Epithelial cell of proximal tubule (primary cell): ENCODE data around the gene CFAP70. TPM values are rescaled to one million over a fixed set of nuclear protein-coding genes. Genes with fewer than 3 reads are reported as not detected.

Source experiments
- DNase-seq: peaks from one replicate; pipeline ENCODE4 v3.0.0-alpha.2; 2011; ENCODE audit warnings: low read depth
- H3K4me3 ChIP-seq: 2 replicates; pipeline ENCODE4 v1.5.1; 2011; ENCODE audit warnings: low read depth, mild to moderate bottlenecking, low read length
- total RNA-seq: library from RNA; depleted of rRNA; stranded (reverse); fragments of >200 nt; gene quantifications from 2 replicates; pipeline ENCODE4 v1.2.3, GENCODE V29; 2015
- TF ChIP-seq, protein P1 (sequence below): conservative IDR thresholded peaks from 2 replicates; pipeline ENCODE4 v1.5.1; 2012; ENCODE audit warnings: low read depth, mild to moderate bottlenecking, low read length

Gene CFAP70
- total RNA-seq, 1 donor from 2014 or later, result 0.98 TPM

GRCh38 chr10:73246322-73246645 is 112.4 kb downstream of the CFAP70 start:
- TF ChIP-seq, protein P1, sequence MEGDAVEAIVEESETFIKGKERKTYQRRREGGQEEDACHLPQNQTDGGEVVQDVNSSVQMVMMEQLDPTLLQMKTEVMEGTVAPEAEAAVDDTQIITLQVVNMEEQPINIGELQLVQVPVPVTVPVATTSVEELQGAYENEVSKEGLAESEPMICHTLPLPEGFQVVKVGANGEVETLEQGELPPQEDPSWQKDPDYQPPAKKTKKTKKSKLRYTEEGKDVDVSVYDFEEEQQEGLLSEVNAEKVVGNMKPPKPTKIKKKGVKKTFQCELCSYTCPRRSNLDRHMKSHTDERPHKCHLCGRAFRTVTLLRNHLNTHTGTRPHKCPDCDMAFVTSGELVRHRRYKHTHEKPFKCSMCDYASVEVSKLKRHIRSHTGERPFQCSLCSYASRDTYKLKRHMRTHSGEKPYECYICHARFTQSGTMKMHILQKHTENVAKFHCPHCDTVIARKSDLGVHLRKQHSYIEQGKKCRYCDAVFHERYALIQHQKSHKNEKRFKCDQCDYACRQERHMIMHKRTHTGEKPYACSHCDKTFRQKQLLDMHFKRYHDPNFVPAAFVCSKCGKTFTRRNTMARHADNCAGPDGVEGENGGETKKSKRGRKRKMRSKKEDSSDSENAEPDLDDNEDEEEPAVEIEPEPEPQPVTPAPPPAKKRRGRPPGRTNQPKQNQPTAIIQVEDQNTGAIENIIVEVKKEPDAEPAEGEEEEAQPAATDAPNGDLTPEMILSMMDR, result no peak
- peak overlapping the region; percentile 79 for H3K4me3 ChIP-seq
- no peak for DNase-seq

GRCh38 chr10:73244866-73245477 is 113.7 kb downstream of the CFAP70 start:
- no peak for DNase-seq
- TF ChIP-seq, protein P1, result no peak
- peak overlapping the region; percentile 79 for H3K4me3 ChIP-seq

DNA sequence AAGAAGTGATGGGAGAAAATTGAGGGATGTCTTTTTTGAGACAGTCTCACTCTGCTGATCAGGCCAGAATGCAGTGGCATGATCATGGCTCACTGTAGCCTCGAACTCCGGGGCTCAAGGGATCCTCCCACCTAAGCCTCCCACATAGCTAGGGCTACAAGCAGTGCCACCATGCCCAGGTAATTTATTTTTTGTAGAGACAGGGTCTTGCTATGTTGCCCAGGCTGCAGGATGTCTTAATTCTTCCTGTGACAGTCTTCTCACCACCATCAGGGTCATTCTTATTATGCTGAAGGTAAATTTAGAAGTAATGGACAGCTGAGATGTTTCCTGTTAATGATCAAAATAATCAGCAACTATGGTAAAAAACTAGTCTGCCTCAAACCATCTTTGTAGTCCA is 118.8 kb downstream of the CFAP70 start:
- no peak for DNase-seq
- TF ChIP-seq, protein P1, result no peak
- H3K4me3 ChIP-seq, result no peak overlapping the region

GRCh38 chr10:73238990-73239566 is 119.6 kb downstream of the CFAP70 start:
- no peak for DNase-seq
- no peak overlapping the region for H3K4me3 ChIP-seq
- TF ChIP-seq, protein P1, result no peak

- TF ChIP-seq, protein P1, result no peak
- no peak overlapping the region for H3K4me3 ChIP-seq
- no peak for DNase-seq
Observed at GRCh38 chr10:73234695-73235094, 124.0 kb downstream of the CFAP70 start.

GRCh38 chr10:73233883-73234282 is 124.8 kb downstream of the CFAP70 start:
- DNase-seq, result no peak
- H3K4me3 ChIP-seq, result no peak overlapping the region
- TF ChIP-seq, protein P1, result no peak

GRCh38 chr10:73232887-73233286 is 125.8 kb downstream of the CFAP70 start:
- no peak for DNase-seq
- TF ChIP-seq, protein P1, result peak; percentile 24
- no peak overlapping the region for H3K4me3 ChIP-seq
